ENCODE results near the gene COL5A1.

Gene COL5A1

GRCh38 chr9:134735441-134736175, 94.0 kb downstream of the COL5A1 start:
- no peak for TF ChIP-seq CTCF (IDR thresholded peaks at IDR 0.05; ENCODE audit: control insufficient read depth, extremely low read depth, insufficient read depth)
- no peak for DNase-seq (ENCODE audit: low read depth)
- H3K4me3 ChIP-seq (ENCODE audit: low read depth, low read length): no peak overlapping the region

- TF ChIP-seq CTCF (IDR thresholded peaks at IDR 0.05; ENCODE audit: control insufficient read depth, extremely low read depth, insufficient read depth): no peak
- H3K4me3 ChIP-seq (ENCODE audit: low read depth, low read length): no peak overlapping the region
- no peak for DNase-seq (ENCODE audit: low read depth)
Observed at GRCh38 chr9:134736791-134737497, 95.3 kb downstream of the COL5A1 start.

- TF ChIP-seq CTCF (IDR thresholded peaks at IDR 0.05; ENCODE audit: control insufficient read depth, extremely low read depth, insufficient read depth): no peak
- no peak overlapping the region for H3K4me3 ChIP-seq (ENCODE audit: low read depth, low read length)
Observed at GRCh38 chr9:134737842-134738580, 96.4 kb downstream of the COL5A1 start.

GRCh38 chr9:134738869-134739659, 97.5 kb downstream of the COL5A1 start:
- DNase-seq (ENCODE audit: low read depth): no peak
- peak; percentile 89 for TF ChIP-seq CTCF (IDR thresholded peaks at IDR 0.05; ENCODE audit: control insufficient read depth, extremely low read depth, insufficient read depth)
- H3K4me3 ChIP-seq (ENCODE audit: low read depth, low read length): no peak overlapping the region

More at GRCh38 chr9:134737842-134738580, 96.4 kb downstream of the COL5A1 start:
- DNase-seq (ENCODE audit: low read depth): no peak

GRCh38 chr9:134739660-134739968, 98.0 kb downstream of the COL5A1 start:
- TF ChIP-seq CTCF (IDR thresholded peaks at IDR 0.05; ENCODE audit: control insufficient read depth, extremely low read depth, insufficient read depth): no peak
- no peak overlapping the region for H3K4me3 ChIP-seq (ENCODE audit: low read depth, low read length)
- no peak for DNase-seq (ENCODE audit: low read depth)

GRCh38 chr9:134740071-134740470, 98.5 kb downstream of the COL5A1 start:
- no peak for TF ChIP-seq CTCF (IDR thresholded peaks at IDR 0.05; ENCODE audit: control insufficient read depth, extremely low read depth, insufficient read depth)
- H3K4me3 ChIP-seq (ENCODE audit: low read depth, low read length): no peak overlapping the region
- DNase-seq (ENCODE audit: low read depth): no peak

Data from LNCaP clone FGC (cell line).